SU-DHL-6 (cell line): ENCODE results near the gene LRIG1.

Source experiments
- EZH2phosphoT487 ChIP-seq: fragments of 200-600 bp; sonication (generic), shearing (Covaris generic); conservative IDR thresholded peaks from 2 replicates; pipeline ENCODE4 v1.6.1; 2018; ENCODE audit warnings: mild to moderate bottlenecking, antibody characterized with exemption, low read length, moderate library complexity, mixed read lengths
- TF ChIP-seq, protein P1 (sequence below): fragments of 200-600 bp; sonication (generic); IDR thresholded peaks from one replicate; pipeline ENCODE4 v1.5.1; 2017; ENCODE audit warnings: antibody characterized with exemption, mild to moderate bottlenecking, low read length, moderate library complexity; ENCODE audit not compliant: insufficient read depth, poor library complexity, severe bottlenecking

DNA sequence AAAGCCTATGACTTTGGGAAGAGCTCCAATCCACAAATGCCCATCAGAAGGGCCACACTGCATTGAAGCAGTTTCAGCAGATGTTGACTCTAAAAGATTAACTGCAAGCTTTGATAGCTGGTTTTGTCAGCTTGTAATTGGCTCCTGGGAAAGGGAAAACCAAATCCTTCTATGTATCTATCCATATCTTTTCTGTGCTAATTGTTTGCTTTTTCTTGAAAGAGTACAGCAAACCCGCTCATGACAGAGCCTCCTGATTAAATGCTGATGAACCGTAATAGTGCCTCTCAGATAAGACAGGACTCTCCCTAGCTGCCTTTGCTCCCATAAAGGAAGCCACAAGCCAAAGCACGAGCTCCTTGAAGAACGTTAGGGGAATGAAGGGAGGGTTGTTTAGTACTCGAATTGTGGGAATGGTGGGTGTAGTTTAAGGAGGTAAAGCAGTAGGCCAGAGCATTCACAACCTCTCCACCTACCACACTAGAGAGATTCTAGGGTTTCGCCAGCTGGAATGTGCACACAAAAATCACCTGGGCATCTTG lies 33.6 kb upstream of the LRIG1 start:
- TF ChIP-seq, protein P1, sequence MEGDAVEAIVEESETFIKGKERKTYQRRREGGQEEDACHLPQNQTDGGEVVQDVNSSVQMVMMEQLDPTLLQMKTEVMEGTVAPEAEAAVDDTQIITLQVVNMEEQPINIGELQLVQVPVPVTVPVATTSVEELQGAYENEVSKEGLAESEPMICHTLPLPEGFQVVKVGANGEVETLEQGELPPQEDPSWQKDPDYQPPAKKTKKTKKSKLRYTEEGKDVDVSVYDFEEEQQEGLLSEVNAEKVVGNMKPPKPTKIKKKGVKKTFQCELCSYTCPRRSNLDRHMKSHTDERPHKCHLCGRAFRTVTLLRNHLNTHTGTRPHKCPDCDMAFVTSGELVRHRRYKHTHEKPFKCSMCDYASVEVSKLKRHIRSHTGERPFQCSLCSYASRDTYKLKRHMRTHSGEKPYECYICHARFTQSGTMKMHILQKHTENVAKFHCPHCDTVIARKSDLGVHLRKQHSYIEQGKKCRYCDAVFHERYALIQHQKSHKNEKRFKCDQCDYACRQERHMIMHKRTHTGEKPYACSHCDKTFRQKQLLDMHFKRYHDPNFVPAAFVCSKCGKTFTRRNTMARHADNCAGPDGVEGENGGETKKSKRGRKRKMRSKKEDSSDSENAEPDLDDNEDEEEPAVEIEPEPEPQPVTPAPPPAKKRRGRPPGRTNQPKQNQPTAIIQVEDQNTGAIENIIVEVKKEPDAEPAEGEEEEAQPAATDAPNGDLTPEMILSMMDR, result no peak
- TF ChIP-seq EZH2phosphoT487, result no peak
